Transverse colon (tissue), 4 donors: ENCODE measurements around the gene EGFR. TPM values are rescaled to one million over a fixed set of nuclear protein-coding genes. Genes with fewer than 3 reads are reported as not detected.

Source experiments
- DNase-seq: peaks from one replicate; pipeline ENCODE4 v3.0.0-alpha.2; 2019
- H3K27ac ChIP-seq, 4 donors: fragments of 200-600 bp; sonication (generic); 2 replicates each; pipeline ENCODE4 v1.5.1; 2016 to 2018; ENCODE audit warnings: inconsistent platforms in 4 of 4
- H3K27me3 ChIP-seq: fragments of 200-600 bp; sonication (generic); 2 replicates; pipeline ENCODE4 v1.5.1; 2017; ENCODE audit warnings: inconsistent platforms
- H3K36me3 ChIP-seq, 4 donors: fragments of 200-600 bp; sonication (generic); 2 replicates each; pipeline ENCODE4 v1.5.1; 2017 to 2019; ENCODE audit warnings: inconsistent platforms in 4 of 4
- H3K4me1 ChIP-seq, 4 donors: fragments of 200-600 bp; sonication (generic); 2 replicates each; pipeline ENCODE4 v1.5.1; 2017 to 2020; ENCODE audit warnings: inconsistent platforms in 4 of 4
- H3K4me3 ChIP-seq, 4 donors: fragments of 200-600 bp; sonication (generic); 1 replicate in 1 of 4; 2 replicates in 3 of 4; pipeline versions ENCODE4 v1.5.1 to v1.6.1; 2017 to 2019; ENCODE audit warnings: inconsistent platforms in 4 of 4
- H3K9me3 ChIP-seq, 2 donors: fragments of 200-600 bp; sonication (generic); 2 replicates each; pipeline ENCODE4 v1.5.1; 2017 to 2019; ENCODE audit warnings: inconsistent platforms in 2 of 2
- CTCF ChIP-seq, 5 experiments: fragments of 200-600 bp in 3 of 5; fragments of 450-650 bp in 2 of 5; sonication (generic) in 3 of 5; IDR thresholded peaks; 1 replicate in 2 of 5; 2 replicates in 3 of 5; pipeline ENCODE4 v1.5.1; 2016 to 2017; ENCODE audit warnings: antibody characterized with exemption in 5 of 5, inconsistent platforms in 3 of 5, mild to moderate bottlenecking in 2 of 5, moderate library complexity in 1 of 5
- EP300 ChIP-seq: sonication (generic); formaldehyde crosslinking; IDR thresholded peaks from one replicate; pipeline ENCODE4 v1.6.1; 2017; ENCODE audit warnings: antibody characterized with exemption, low read depth
- POLR2A ChIP-seq: fragments of 450-650 bp; IDR thresholded peaks from one replicate; pipeline ENCODE4 v1.6.1; 2016; ENCODE audit warnings: antibody characterized with exemption, mild to moderate bottlenecking, moderate library complexity
- POLR2AphosphoS5 ChIP-seq, 3 donors: sonication (generic); formaldehyde crosslinking; IDR thresholded peaks; one replicate each; pipeline ENCODE4 v1.6.1; 2016; ENCODE audit warnings: antibody characterized with exemption in 3 of 3
- WGBS, 2 donors: methylation state at CpG; one replicate each; pipeline ENCODE4 v1.1.5; 2018; ENCODE audit warnings: low coverage in 1 of 2; 5-methylcytosine and 5-hydroxymethylcytosine counted together
- in situ Hi-C, 4 donors: fragments of 200-750 bp; cut with MboI; loops; one replicate each; pipeline versions ENCODE4 v1.15.0 to v1.15.1; 2017; ENCODE audit warnings: low sequenced_read_pairs in 3 of 4, low pct_ligation_motif_present in 1 of 4, low pct_unique_long_range_greater_than_20kb in 1 of 4
- intact Hi-C: fragments of 100-400 bp; cut with DNase I; formaldehyde crosslinking; loops from one replicate; pipeline ENCODE4 v1.15.1; 2023; ENCODE audit warnings: low total_unique reads
- total RNA-seq, 4 donors: library from RNA; depleted of rRNA; stranded (reverse); fragments of >200 nt; gene quantifications; one replicate each; pipeline ENCODE4 v1.1.0, GENCODE V29; 2016

The EGFR gene
- total RNA-seq, 4 donors from 2014 or later, result 40.0 to 85.7 (median 72.9) TPM

- Histone ChIP-seq H3K4me3 (peak overlapping the region in 1 of 4 donors; percentile 89), H3K9me3 (no peaks in the 10 kb centered on the region), H3K27ac (peak overlapping the region; percentile 96 to 97 (median 96)), H3K27me3 (peaks cover 8% of the 10 kb centered on the region), H3K4me1 (peaks cover 0 to 18% (median 7%) of the 10 kb centered on the region in 4 donors), H3K36me3 (no peaks in the 10 kb centered on the region)
- in situ Hi-C loops, result loop anchor here in 3 of 4 donors (25.0 kb wide), 2 partner anchors 234 to 1016 kb away; no protein-coding TSS in a partner anchor
- no peak for DNase-seq
- WGBS, 2 donors, result 80 to 84% methylated on average over 4 to 9 of the region's 9 CpGs
- TF ChIP-seq POLR2A (no peak), EP300 (no peak)
- intact Hi-C loops, result loop anchor here (10.0 kb wide), 1 partner anchor 114 kb away; no protein-coding TSS in a partner anchor
These were observed 2.2 kb downstream of the EGFR start for GRCh38 chr7:55021053-55021452.

- Histone ChIP-seq H3K36me3 (no peaks in the 10 kb centered on the region), H3K27ac (peak overlapping the region; percentile 15 to 97 (median 96)), H3K4me3 (no peak overlapping the region), H3K27me3 (peaks cover 8% of the 10 kb centered on the region), H3K9me3 (no peaks in the 10 kb centered on the region), H3K4me1 (peaks cover 8 to 26% (median 10%) of the 10 kb centered on the region in 4 donors)
- 82 to 94% methylated on average over 5 to 16 of the region's 17 CpGs for WGBS, 2 donors
- TF ChIP-seq CTCF (IDR thresholded peaks at IDR 0.05), result no peak
- TF ChIP-seq POLR2AphosphoS5 (IDR thresholded peaks at IDR 0.05), result no peak
- no peak for TF ChIP-seq POLR2A
- TF ChIP-seq EP300, result no peak
- in situ Hi-C loops (loop anchor here in 3 of 4 donors (25.0 kb wide), 2 partner anchors 235 to 1015 kb away; no protein-coding TSS in a partner anchor), intact Hi-C loops (loop anchor here (10.0 kb wide), 1 partner anchor 113 kb away; no protein-coding TSS in a partner anchor)
- no peak for DNase-seq
These were observed 3.5 kb downstream of the EGFR start for GRCh38 chr7:55022002-55022985.

GRCh38 chr7:55023841-55024505 lies 5.2 kb downstream of the EGFR start:
- intact Hi-C loops, result loop anchor here (10.0 kb wide), 1 partner anchor 111 kb away; no protein-coding TSS in a partner anchor
- Histone ChIP-seq H3K4me3 (no peak overlapping the region), H3K27me3 (peaks cover 8% of the 10 kb centered on the region), H3K9me3 (no peaks in the 10 kb centered on the region), H3K36me3 (no peaks in the 10 kb centered on the region), H3K4me1 (peaks cover 5 to 21% (median 9%) of the 10 kb centered on the region in 4 donors), H3K27ac (no peak overlapping the region)
- WGBS, 2 donors, result 75 to 84% methylated on average over 4 of the region's 4 CpGs
- TF ChIP-seq CTCF (IDR thresholded peaks at IDR 0.05) (no peak), POLR2AphosphoS5 (IDR thresholded peaks at IDR 0.05) (no peak), POLR2A (no peak), EP300 (no peak)
- in situ Hi-C loops, result loop anchor here in 3 of 4 donors (25.0 kb wide), 2 partner anchors 237 to 1013 kb away; no protein-coding TSS in a partner anchor
- DNase-seq, result no peak

- no peak for DNase-seq
- WGBS, 2 donors, result 65 to 69% methylated on average over 2 of the region's 2 CpGs
- no peak overlapping the region for H3K4me3 ChIP-seq
- no peaks in the 10 kb centered on the region for H3K36me3 ChIP-seq
- TF ChIP-seq CTCF (IDR thresholded peaks at IDR 0.05) (no peak), POLR2AphosphoS5 (IDR thresholded peaks at IDR 0.05) (no peak), EP300 (no peak), POLR2A (no peak)
- in situ Hi-C loops, result loop anchor here in 3 of 4 donors (25.0 kb wide), 2 partner anchors 237 to 1013 kb away; no protein-coding TSS in a partner anchor
- peak overlapping the region in 1 of 4 donors; percentile 16 for H3K27ac ChIP-seq
- intact Hi-C loops, result loop anchor here (10.0 kb wide), 1 partner anchor 110 kb away; no protein-coding TSS in a partner anchor
- H3K9me3 ChIP-seq, result no peaks in the 10 kb centered on the region
- H3K27me3 ChIP-seq, result no peaks in the 10 kb centered on the region
- H3K4me1 ChIP-seq, result peaks cover 3 to 21% (median 9%) of the 10 kb centered on the region in 4 donors
These were observed 6.0 kb downstream of the EGFR start for GRCh38 chr7:55024776-55025175.
